Measurements from ENCODE around the gene TBC1D32.
"Not testable (repeated sequence)": the region's sequence is repeated elsewhere in the genome, so short reads cannot be mapped to it uniquely, and the experiment has no call there.

TBC1D32 gene, protein sequence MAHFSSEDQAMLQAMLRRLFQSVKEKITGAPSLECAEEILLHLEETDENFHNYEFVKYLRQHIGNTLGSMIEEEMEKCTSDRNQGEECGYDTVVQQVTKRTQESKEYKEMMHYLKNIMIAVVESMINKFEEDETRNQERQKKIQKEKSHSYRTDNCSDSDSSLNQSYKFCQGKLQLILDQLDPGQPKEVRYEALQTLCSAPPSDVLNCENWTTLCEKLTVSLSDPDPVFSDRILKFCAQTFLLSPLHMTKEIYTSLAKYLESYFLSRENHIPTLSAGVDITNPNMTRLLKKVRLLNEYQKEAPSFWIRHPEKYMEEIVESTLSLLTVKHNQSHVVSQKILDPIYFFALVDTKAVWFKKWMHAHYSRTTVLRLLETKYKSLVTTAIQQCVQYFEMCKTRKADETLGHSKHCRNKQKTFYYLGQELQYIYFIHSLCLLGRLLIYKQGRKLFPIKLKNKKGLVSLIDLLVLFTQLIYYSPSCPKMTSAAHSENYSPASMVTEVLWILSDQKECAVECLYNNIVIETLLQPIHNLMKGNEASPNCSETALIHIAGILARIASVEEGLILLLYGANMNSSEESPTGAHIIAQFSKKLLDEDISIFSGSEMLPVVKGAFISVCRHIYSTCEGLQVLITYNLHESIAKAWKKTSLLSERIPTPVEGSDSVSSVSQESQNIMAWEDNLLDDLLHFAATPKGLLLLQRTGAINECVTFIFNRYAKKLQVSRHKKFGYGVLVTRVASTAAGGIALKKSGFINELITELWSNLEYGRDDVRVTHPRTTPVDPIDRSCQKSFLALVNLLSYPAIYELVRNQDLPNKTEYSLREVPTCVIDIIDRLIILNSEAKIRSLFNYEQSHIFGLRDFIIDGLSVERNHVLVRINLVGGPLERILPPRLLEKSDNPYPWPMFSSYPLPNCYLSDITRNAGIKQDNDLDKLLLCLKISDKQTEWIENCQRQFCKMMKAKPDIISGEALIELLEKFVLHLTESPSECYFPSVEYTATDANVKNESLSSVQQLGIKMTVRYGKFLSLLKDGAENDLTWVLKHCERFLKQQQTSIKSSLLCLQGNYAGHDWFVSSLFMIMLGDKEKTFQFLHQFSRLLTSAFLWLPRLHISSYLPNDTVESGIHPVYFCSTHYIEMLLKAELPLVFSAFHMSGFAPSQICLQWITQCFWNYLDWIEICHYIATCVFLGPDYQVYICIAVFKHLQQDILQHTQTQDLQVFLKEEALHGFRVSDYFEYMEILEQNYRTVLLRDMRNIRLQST
- 6.2 to 30.5 (median 19.9) reads per million in 3 experiments for total RNA-seq

GRCh38 chr6:121334299-121335086 is at the start of gene TBC1D32:
TBC1D32 (minus strand) TSS chr6:121334480; CDS start chr6:121334430, 50 bp downstream.
- DNase-seq: peak; percentile 87

GRCh38 chr6:121383478-121383877 is 49.2 kb upstream of the TBC1D32 start:
- DNase-seq: no peak

DNA sequence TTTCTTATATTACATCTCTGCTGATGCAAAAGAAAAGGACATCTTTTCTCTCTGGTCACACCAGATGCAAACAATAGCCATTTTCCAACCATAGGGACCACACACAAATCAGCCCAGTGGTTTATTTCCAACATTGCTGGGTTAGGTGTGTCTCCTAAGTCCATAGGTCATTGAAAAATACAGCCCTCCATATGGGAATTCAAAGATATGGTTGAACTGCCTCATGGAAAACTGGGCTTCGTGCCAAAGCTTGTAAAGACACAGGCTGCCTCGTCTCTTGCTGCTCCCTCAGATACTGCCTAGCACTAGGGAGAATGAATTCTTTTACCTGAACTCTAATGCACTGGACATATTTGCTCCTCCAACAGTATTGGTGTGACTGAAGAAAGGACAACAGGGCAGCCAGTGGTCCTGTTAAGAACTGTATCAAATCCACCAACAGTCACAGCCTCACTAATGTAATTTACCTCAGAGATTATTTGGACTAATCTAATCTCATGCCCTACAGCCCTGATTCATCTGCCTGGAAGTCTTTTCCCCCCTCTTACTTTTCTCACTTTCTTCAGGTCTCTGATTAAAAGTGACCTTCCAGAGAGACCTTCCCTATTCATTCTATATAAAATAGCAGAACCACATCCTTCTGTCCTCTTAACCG is 48.3 kb upstream of the TBC1D32 start:
- DNase-seq: no peak

DNA sequence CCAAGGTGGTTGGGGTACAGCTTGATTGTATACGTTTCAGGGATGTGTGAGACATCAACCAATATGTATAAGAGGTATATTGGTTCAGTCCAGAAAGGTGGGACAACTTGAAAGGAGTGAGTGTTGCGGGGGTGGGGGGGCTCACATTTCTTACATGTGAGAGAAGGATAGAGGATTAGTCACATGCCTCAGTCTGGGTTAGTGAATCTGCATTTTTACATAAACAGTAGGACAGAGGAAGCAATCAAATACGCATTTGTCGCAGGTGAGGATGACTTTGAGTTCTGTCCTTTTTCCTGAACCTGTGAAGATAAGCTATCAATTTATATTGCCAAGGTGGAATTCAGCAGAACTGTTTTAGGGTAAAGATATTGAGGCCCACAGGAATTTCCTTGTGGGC is 42.1 kb upstream of the TBC1D32 start:
- no peak for DNase-seq

DNA sequence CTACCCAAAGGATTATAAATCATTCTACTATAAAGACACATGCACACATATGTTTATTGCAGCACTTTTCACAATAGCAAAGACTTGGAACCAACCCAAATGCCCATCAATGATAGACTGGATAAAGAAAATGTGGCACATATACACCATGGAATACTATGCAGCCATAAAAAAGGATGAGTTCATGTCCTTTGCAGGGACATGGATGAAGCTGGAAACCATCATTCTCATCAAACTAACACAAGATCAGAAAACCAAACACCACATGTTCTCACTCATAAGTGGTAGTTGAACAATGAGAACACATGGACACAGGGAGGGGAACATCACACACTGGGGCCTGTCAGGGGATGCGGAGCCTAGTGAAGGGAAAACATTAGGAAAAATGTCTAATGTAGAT is 39.9 kb upstream of the TBC1D32 start:
- not testable (repeated sequence) for DNase-seq

DNA sequence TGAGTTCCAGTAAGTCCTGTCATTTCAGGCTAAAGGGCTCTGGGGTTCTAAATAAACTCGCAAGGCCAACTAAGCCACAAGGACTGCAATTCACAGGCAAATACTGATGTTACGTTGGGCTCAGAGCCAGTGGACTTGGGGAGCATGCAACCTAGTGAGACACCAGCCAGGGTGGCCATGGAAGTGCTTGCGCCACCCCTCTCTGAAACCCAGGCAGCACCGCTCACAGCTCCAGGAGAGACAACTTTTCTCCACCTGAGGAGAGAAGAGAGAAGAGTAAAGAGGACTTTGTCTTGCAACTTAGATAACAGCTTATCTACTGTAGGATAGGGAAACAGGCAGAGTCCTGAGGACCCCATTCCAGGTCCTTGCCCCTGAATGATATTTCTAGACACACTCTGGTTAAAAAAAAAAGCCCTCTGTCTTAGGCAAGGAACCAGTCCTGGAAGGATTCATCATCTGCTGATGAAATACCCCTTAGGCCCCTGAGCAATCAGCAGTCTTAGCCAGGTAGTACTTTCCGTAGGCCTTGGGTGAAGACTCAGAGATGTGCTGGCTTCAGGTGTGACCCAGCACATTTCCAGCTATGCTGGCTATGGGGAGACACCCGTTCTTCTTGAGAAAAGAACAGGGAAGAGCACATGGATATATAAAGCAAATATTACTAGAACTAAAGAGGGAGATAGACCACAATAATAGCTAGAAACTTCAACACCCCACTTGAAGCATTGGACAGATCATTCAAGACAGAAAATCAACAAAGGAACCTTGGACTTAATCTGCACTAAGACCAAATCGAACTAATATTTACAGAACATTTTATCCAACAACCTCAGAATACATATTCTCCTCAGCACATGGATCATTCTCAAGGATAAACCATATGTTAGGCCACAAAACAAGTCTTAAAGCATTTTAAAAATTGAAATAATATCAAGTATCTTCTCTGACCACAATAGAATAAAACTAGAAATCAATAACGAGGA is 31.5 kb upstream of the TBC1D32 start:
- no peak for DNase-seq

DNA sequence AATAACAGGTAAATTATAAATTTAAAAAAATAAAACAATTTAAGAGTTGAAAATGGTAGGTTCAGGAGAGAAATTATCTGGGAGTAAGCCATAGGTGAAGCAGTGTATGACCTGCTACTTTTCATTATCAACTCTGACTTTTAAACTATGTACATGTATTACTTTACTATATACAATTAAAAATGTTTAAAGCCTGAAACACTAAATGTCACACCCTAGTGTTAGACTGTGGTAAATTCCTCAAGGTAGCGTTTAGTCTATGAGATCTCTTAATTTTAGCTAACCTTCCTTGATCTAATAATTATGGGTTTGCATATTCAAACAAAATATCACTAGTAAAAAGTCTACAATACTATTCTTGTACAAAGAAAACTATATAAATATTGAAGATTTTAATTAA is 22.3 kb upstream of the TBC1D32 start:
- DNase-seq: no peak

GRCh38 chr6:121354764-121355163 is 20.5 kb upstream of the TBC1D32 start:
- no peak for DNase-seq

- no peak for DNase-seq
These were observed 18.7 kb upstream of the TBC1D32 start for GRCh38 chr6:121352941-121353340.

DNA sequence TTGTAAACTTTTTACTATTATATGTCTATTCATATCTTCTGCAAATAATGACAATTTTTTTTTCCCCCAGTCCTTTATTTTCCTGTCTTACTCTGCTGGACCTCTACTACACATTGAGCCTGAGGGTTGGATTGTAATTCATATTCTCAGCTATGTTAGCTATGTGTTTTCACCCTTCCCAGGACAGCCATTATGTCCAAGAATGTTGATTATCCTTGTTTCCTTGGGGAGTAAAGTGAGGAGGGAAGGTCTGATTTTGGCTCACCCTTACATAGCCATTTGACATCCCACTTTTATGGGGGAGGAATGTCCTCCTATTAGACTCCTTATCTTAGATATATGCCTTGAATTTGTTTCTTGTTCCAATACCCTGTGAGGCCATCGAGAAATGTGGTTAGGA is 17.6 kb upstream of the TBC1D32 start:
- DNase-seq: no peak

DNA sequence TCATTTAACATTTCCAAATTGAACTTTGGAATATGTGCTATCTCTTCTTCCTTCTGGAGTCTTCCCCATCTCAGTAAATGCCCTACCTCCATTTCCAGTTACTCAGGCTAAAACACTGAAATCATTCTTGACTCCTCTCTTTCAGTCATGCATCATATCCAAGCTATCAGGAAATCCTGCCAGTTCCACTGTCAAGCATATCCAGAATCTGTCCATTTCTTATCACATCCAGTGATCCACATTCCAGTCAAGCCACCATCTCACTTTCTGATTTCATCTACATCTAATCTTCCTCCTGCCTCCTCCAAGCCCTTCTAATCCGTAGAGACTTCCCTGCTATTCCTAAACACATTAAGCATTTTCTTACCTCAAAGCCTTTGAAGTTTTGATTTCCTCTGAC is 15.3 kb upstream of the TBC1D32 start:
- no peak for DNase-seq

- no peak for DNase-seq
These were observed 13.2 kb upstream of the TBC1D32 start for GRCh38 chr6:121347484-121347883.

GRCh38 chr6:121344539-121344938 is 10.3 kb upstream of the TBC1D32 start:
- DNase-seq: no peak

GRCh38 chr6:121339639-121340226 is 5.5 kb upstream of the TBC1D32 start:
- DNase-seq: no peak

DNA sequence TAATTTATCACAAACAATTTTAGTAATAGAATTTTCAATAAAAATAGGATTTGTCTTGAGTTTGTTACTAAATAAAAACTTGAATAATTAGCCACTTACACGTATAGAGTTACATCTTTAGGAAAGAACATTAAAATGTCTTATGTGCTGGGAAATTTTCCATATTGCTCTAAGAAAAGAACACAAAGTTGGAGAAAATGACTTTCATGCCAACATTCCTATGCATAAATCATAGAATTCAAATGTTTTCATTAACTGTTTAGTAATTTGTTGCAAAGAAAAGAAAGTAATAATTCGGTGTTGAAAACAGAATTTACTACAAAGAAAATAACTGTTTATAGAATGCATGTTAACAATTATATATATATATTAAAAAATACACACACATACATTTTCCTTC is 4.7 kb upstream of the TBC1D32 start:
- DNase-seq: no peak

GRCh38 chr6:121338366-121338765 is 4.1 kb upstream of the TBC1D32 start:
- DNase-seq: no peak

- DNase-seq: no peak
These were observed 1.1 kb upstream of the TBC1D32 start for GRCh38 chr6:121335087-121336008.

- DNase-seq: not testable (repeated sequence)
These were observed 586 bp downstream of the TBC1D32 start for GRCh38 chr6:121333694-121334093.

DNA sequence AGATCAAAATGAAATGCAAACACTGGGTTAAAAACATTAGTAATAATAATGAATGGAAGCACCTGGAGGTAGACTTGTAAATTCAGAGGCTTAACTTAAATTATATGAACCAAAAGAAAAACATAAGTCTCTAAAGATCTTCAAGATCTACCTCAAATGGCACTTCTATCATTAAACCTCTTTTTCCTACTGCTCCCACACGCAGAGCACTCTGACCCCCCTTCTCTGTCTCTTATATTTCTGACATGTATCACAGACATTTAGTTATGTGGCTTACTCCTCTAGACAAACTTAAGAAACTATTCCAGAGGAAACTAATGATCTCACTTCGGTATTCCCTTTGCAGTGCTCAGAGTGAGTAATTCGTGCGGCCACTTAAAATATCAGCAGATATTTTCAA is 1.1 kb downstream of the TBC1D32 start:
- no peak for DNase-seq

Measured in central memory CD4-positive, alpha-beta T cell (primary cell).